Glutamatergic neuron (in vitro differentiated cells): Measurements from ENCODE around the gene FXYD4. TPM values are rescaled to one million over a fixed set of nuclear protein-coding genes. Genes with fewer than 3 reads are reported as not detected.
A peak's percentile ranks its signal among the peaks of the same experiment; 100 is the strongest.

Experiments used
- DNase-seq: peaks from one replicate; pipeline ENCODE4 v3.0.0; 2022
- H3K27ac Mint-ChIP-seq: one replicate; pipeline ENCODE4 v1.8.0; 2020; ENCODE audit warnings: mild to moderate bottlenecking, mixed read lengths, inconsistent platforms; ENCODE audit not compliant: unreplicated experiment
- H3K27me3 Mint-ChIP-seq: one replicate; pipeline ENCODE4 v1.8.0; 2020; ENCODE audit warnings: mild to moderate bottlenecking, moderate library complexity, mixed read lengths, inconsistent platforms; ENCODE audit not compliant: unreplicated experiment
- H3K36me3 Mint-ChIP-seq: one replicate; pipeline ENCODE4 v1.8.0; 2020; ENCODE audit warnings: mild to moderate bottlenecking, mixed read lengths, inconsistent platforms; ENCODE audit not compliant: unreplicated experiment
- H3K4me1 Mint-ChIP-seq: one replicate; pipeline ENCODE4 v1.8.0; 2020; ENCODE audit warnings: mild to moderate bottlenecking, low read depth, mixed read lengths, inconsistent platforms; ENCODE audit not compliant: unreplicated experiment
- H3K4me3 Mint-ChIP-seq: one replicate; pipeline ENCODE4 v1.8.0; 2020; ENCODE audit warnings: mild to moderate bottlenecking, mixed read lengths, inconsistent platforms; ENCODE audit not compliant: unreplicated experiment
- H3K9me3 Mint-ChIP-seq: one replicate; pipeline ENCODE4 v1.8.0; 2020; ENCODE audit warnings: mild to moderate bottlenecking, moderate library complexity, mixed read lengths, inconsistent platforms; ENCODE audit not compliant: unreplicated experiment
- CTCF ChIP-seq: fragments of 200-600 bp; sonication (generic); IDR thresholded peaks from one replicate; pipeline ENCODE4 v1.5.0; 2021; ENCODE audit not compliant: partially characterized antibody, unreplicated experiment
- total RNA-seq: library from RNA; stranded (reverse); fragmentation: NEBNext Ultra II Directional; extraction: Animal tissue kit (Norgen Biotek cat#: 25700); gene quantifications from one replicate; pipeline ENCODE4 v1.2.1, GENCODE V29; 2021; ENCODE audit not compliant: unreplicated experiment

FXYD4 gene
- total RNA-seq, 1 donor from 2014 or later = not detected

GRCh38 chr10:43403911-43404703 is 32.7 kb downstream of the FXYD4 start:
- no peak overlapping the region for H3K27ac Mint-ChIP-seq
- peaks cover 16% of the 10 kb centered on the region for H3K4me1 Mint-ChIP-seq
- H3K9me3 Mint-ChIP-seq = peaks cover 7% of the 10 kb centered on the region
- TF ChIP-seq CTCF = no peak
- no peak overlapping the region for H3K4me3 Mint-ChIP-seq
- no peaks in the 10 kb centered on the region for H3K36me3 Mint-ChIP-seq
- no peak for DNase-seq
- peaks cover 3% of the 10 kb centered on the region for H3K27me3 Mint-ChIP-seq

- DNase-seq = no peak
- TF ChIP-seq CTCF = no peak
- Mint-ChIP-seq H3K9me3 (peaks cover 6% of the 10 kb centered on the region), H3K4me3 (peak overlapping the region; percentile 38), H3K27ac (no peak overlapping the region), H3K36me3 (no peaks in the 10 kb centered on the region), H3K4me1 (peaks cover 16% of the 10 kb centered on the region), H3K27me3 (peaks cover 3% of the 10 kb centered on the region)
Measured at GRCh38 chr10:43404704-43405084, 33.3 kb downstream of the FXYD4 start.

- peaks cover 8% of the 10 kb centered on the region for H3K4me1 Mint-ChIP-seq
- peak; percentile 66 for DNase-seq
- peak overlapping the region; percentile 91 for H3K4me3 Mint-ChIP-seq
- no peak overlapping the region for H3K27ac Mint-ChIP-seq
- no peak for TF ChIP-seq CTCF
- no peaks in the 10 kb centered on the region for H3K36me3 Mint-ChIP-seq
- peaks cover 6% of the 10 kb centered on the region for H3K9me3 Mint-ChIP-seq
- peaks cover 3% of the 10 kb centered on the region for H3K27me3 Mint-ChIP-seq
Measured at GRCh38 chr10:43407148-43407575, 35.7 kb downstream of the FXYD4 start.

GRCh38 chr10:43407576-43408330 is 36.3 kb downstream of the FXYD4 start:
- peak; percentile 77 for DNase-seq
- no peaks in the 10 kb centered on the region for H3K36me3 Mint-ChIP-seq
- peaks cover 3% of the 10 kb centered on the region for H3K27me3 Mint-ChIP-seq
- peak overlapping the region; percentile 91 for H3K4me3 Mint-ChIP-seq
- TF ChIP-seq CTCF = peak; percentile 58
- peak overlapping the region; percentile 78 for H3K27ac Mint-ChIP-seq
- peaks cover 6% of the 10 kb centered on the region for H3K9me3 Mint-ChIP-seq
- peaks cover 6% of the 10 kb centered on the region for H3K4me1 Mint-ChIP-seq

GRCh38 chr10:43408331-43408709 is 36.9 kb downstream of the FXYD4 start:
- peak overlapping the region; percentile 91 for H3K4me3 Mint-ChIP-seq
- peaks cover 4% of the 10 kb centered on the region for H3K27me3 Mint-ChIP-seq
- TF ChIP-seq CTCF = no peak
- no peaks in the 10 kb centered on the region for H3K36me3 Mint-ChIP-seq
- peak; percentile 21 for DNase-seq
- peaks cover 6% of the 10 kb centered on the region for H3K4me1 Mint-ChIP-seq
- peak overlapping the region; percentile 78 for H3K27ac Mint-ChIP-seq
- H3K9me3 Mint-ChIP-seq = peaks cover 2% of the 10 kb centered on the region
